RCC 7860 (cell line): ENCODE data around the gene SIL1.
"Not testable (repeated sequence)": the region's sequence is repeated elsewhere in the genome, so short reads cannot be mapped to it uniquely, and the experiment has no call there.

Source experiments
- DNase-seq: peaks from one replicate; pipeline ENCODE4 v3.0.0-alpha.2; 2015; ENCODE audit warnings: low spot score
- FAIRE-seq: peaks from 2 replicates; lab custom pipeline; 2012; peaks lifted over from hg19 to GRCh38; lab: Jason Lieb, UNC

SIL1 gene

GRCh38 chr5:139043157-139043905 lies 154.8 kb downstream of the SIL1 start:
- FAIRE-seq, result no peak

GRCh38 chr5:139040081-139040480 lies 158.1 kb downstream of the SIL1 start:
- FAIRE-seq, result no peak

More at GRCh38 chr5:139043157-139043905, 154.8 kb downstream of the SIL1 start:
- peak; percentile 9 for DNase-seq

GRCh38 chr5:139038613-139039305 lies 159.4 kb downstream of the SIL1 start:
- FAIRE-seq (no peak), DNase-seq (no peak)

More at GRCh38 chr5:139040081-139040480, 158.1 kb downstream of the SIL1 start:
- no peak for DNase-seq

GRCh38 chr5:139037732-139038131 lies 160.4 kb downstream of the SIL1 start:
- DNase-seq (no peak), FAIRE-seq (no peak)

GRCh38 chr5:139036332-139036731 lies 161.8 kb downstream of the SIL1 start:
- not testable (repeated sequence) for FAIRE-seq, DNase-seq

- DNase-seq, result no peak
Measured at GRCh38 chr5:139027150-139027549, 171.0 kb downstream of the SIL1 start.

GRCh38 chr5:139025651-139026050 lies 172.5 kb downstream of the SIL1 start:
- DNase-seq (no peak), FAIRE-seq (no peak)

More at GRCh38 chr5:139027150-139027549, 171.0 kb downstream of the SIL1 start:
- no peak for FAIRE-seq

- DNase-seq (no peak), FAIRE-seq (no peak)
Measured at GRCh38 chr5:139023286-139023685, 174.9 kb downstream of the SIL1 start.

GRCh38 chr5:139022528-139022927 lies 175.6 kb downstream of the SIL1 start:
- DNase-seq, result no peak
- FAIRE-seq, result no peak

GRCh38 chr5:139021346-139021745 lies 176.8 kb downstream of the SIL1 start:
- FAIRE-seq (no peak), DNase-seq (no peak)

- no peak for FAIRE-seq
- DNase-seq, result no peak
Measured at GRCh38 chr5:139019880-139020279, 178.3 kb downstream of the SIL1 start.

GRCh38 chr5:139019211-139019610 lies 179.0 kb downstream of the SIL1 start:
- FAIRE-seq, result no peak
- DNase-seq, result no peak

GRCh38 chr5:139017624-139018023 lies 180.5 kb downstream of the SIL1 start:
- no peak for DNase-seq
- no peak for FAIRE-seq

- DNase-seq, result peak; percentile 31
- FAIRE-seq, result peak; percentile 82
Measured at GRCh38 chr5:139016186-139016585, 182.0 kb downstream of the SIL1 start.

GRCh38 chr5:139014726-139015125 lies 183.4 kb downstream of the SIL1 start:
- DNase-seq, result peak; percentile 81
- FAIRE-seq, result peak; percentile 96

- DNase-seq (no peak), FAIRE-seq (no peak)
Measured at GRCh38 chr5:139012176-139012575, 186.0 kb downstream of the SIL1 start.

- FAIRE-seq, DNase-seq: not testable (repeated sequence)
Measured at GRCh38 chr5:139011156-139011555, 187.0 kb downstream of the SIL1 start.

- FAIRE-seq (peak; percentile 32), DNase-seq (no peak)
Measured at GRCh38 chr5:139004374-139005307, 193.5 kb downstream of the SIL1 start.

- FAIRE-seq (no peak), DNase-seq (no peak)
Measured at GRCh38 chr5:138999674-139000073, 198.5 kb downstream of the SIL1 start.

- DNase-seq (no peak), FAIRE-seq (no peak)
Measured at GRCh38 chr5:138998521-138998920, 199.6 kb downstream of the SIL1 start.

GRCh38 chr5:138996120-138996519 lies 202.0 kb downstream of the SIL1 start:
- DNase-seq, result no peak
- no peak for FAIRE-seq
